SU-DHL-6 (cell line): ENCODE data around the gene PRKCSH.
A peak's percentile ranks its signal among the peaks of the same experiment; 100 is the strongest.

Source experiments
- H2AFZ ChIP-seq: fragments of 200-600 bp; sonication (generic); 2 replicates; pipeline ENCODE4 v1.6.1; 2014; ENCODE audit warnings: low read depth, mild to moderate bottlenecking, moderate library complexity, mixed read lengths, antibody characterized with exemption, low read length; ENCODE audit not compliant: severe bottlenecking
- H3F3A ChIP-seq: fragments of 200-600 bp; shearing (Covaris generic); 2 replicates; pipeline ENCODE4 v1.6.0; 2016; ENCODE audit warnings: antibody characterized with exemption, mild to moderate bottlenecking; ENCODE audit not compliant: insufficient read depth
- H3K27ac ChIP-seq: fragments of 200-600 bp; sonication (generic); 2 replicates; pipeline ENCODE4 v1.5.1; 2016; ENCODE audit warnings: low read depth, mild to moderate bottlenecking, low read length, moderate library complexity, mixed read lengths
- H3K27me3 ChIP-seq: fragments of 200-600 bp; sonication (generic), shearing (Covaris generic); 2 replicates; pipeline ENCODE4 v1.6.0; 2014; ENCODE audit warnings: mild to moderate bottlenecking, low read length
- H3K36me3 ChIP-seq: fragments of 200-600 bp; sonication (generic); 2 replicates; pipeline ENCODE4 v1.6.1; 2014; ENCODE audit warnings: mild to moderate bottlenecking, low read length, mixed read lengths
- H3K4me2 ChIP-seq: fragments of 300-600, 200-600 bp; shearing (Covaris generic), sonication (generic); 2 replicates; pipeline ENCODE4 v1.6.0; 2014; ENCODE audit warnings: low read length, low read depth, mild to moderate bottlenecking; ENCODE audit not compliant: poor library complexity, severe bottlenecking
- H3K4me3 ChIP-seq: fragments of 200-600 bp; sonication (generic); 2 replicates; pipeline ENCODE4 v1.5.1; 2014; ENCODE audit warnings: antibody characterized with exemption, low read length, mild to moderate bottlenecking, mixed read lengths; ENCODE audit not compliant: insufficient read depth, poor library complexity, severe bottlenecking
- H3K79me2 ChIP-seq: fragments of 200-600 bp; sonication (generic); 2 replicates; pipeline ENCODE4 v1.6.1; 2014; ENCODE audit warnings: mild to moderate bottlenecking, low read length, moderate library complexity; ENCODE audit not compliant: insufficient read depth
- H3K9ac ChIP-seq: fragments of 200-600 bp; sonication (generic); 2 replicates; pipeline ENCODE4 v1.7.0; 2014; ENCODE audit warnings: mild to moderate bottlenecking, low read length
- H3K9me2 ChIP-seq: fragments of 200-600 bp; sonication (generic); replicated peaks from 2 replicates; pipeline ENCODE4 v1.6.1; 2014; ENCODE audit warnings: low read length; ENCODE audit not compliant: insufficient read depth
- H3K9me3 ChIP-seq: fragments of 200-600 bp; sonication (generic); 2 replicates; pipeline ENCODE4 v1.6.1; 2014; ENCODE audit warnings: low read length, mixed read lengths; ENCODE audit not compliant: insufficient read depth
- H4K20me1 ChIP-seq: fragments of 200-600 bp; sonication (generic); 2 replicates; pipeline ENCODE4 v1.6.1; 2014; ENCODE audit warnings: low read depth, mild to moderate bottlenecking, antibody characterized with exemption, low read length, moderate library complexity, mixed read lengths
- EZH2phosphoT487 ChIP-seq: fragments of 200-600 bp; sonication (generic), shearing (Covaris generic); conservative IDR thresholded peaks from 2 replicates; pipeline ENCODE4 v1.6.1; 2018; ENCODE audit warnings: mild to moderate bottlenecking, antibody characterized with exemption, low read length, moderate library complexity, mixed read lengths
- TF ChIP-seq, protein P1 (sequence below): fragments of 200-600 bp; sonication (generic); IDR thresholded peaks from one replicate; pipeline ENCODE4 v1.5.1; 2017; ENCODE audit warnings: antibody characterized with exemption, mild to moderate bottlenecking, low read length, moderate library complexity; ENCODE audit not compliant: insufficient read depth, poor library complexity, severe bottlenecking

Gene PRKCSH

GRCh38 chr19:11482384-11483050, 47.1 kb downstream of the PRKCSH start:
- peak overlapping the region; percentile 62 for H3K4me2 ChIP-seq
- no peaks in the 10 kb centered on the region for H4K20me1 ChIP-seq
- H3K27me3 ChIP-seq: no peaks in the 10 kb centered on the region
- peak overlapping the region; percentile 66 for H2AFZ ChIP-seq
- peak overlapping the region; percentile 76 for H3K27ac ChIP-seq
- no peaks in the 10 kb centered on the region for H3K36me3 ChIP-seq
- no peaks in the 10 kb centered on the region for H3K9me2 ChIP-seq
- H3K4me3 ChIP-seq: peak overlapping the region; percentile 48
- no peaks in the 10 kb centered on the region for H3K9me3 ChIP-seq
- peak overlapping the region; percentile 68 for H3K9ac ChIP-seq
- no peaks in the 10 kb centered on the region for H3F3A ChIP-seq
- no peaks in the 10 kb centered on the region for H3K79me2 ChIP-seq
- TF ChIP-seq EZH2phosphoT487: no peak
- TF ChIP-seq, protein P1, sequence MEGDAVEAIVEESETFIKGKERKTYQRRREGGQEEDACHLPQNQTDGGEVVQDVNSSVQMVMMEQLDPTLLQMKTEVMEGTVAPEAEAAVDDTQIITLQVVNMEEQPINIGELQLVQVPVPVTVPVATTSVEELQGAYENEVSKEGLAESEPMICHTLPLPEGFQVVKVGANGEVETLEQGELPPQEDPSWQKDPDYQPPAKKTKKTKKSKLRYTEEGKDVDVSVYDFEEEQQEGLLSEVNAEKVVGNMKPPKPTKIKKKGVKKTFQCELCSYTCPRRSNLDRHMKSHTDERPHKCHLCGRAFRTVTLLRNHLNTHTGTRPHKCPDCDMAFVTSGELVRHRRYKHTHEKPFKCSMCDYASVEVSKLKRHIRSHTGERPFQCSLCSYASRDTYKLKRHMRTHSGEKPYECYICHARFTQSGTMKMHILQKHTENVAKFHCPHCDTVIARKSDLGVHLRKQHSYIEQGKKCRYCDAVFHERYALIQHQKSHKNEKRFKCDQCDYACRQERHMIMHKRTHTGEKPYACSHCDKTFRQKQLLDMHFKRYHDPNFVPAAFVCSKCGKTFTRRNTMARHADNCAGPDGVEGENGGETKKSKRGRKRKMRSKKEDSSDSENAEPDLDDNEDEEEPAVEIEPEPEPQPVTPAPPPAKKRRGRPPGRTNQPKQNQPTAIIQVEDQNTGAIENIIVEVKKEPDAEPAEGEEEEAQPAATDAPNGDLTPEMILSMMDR: peak; percentile 86

- Histone ChIP-seq H3K4me3 (no peak overlapping the region), H3K4me2 (peak overlapping the region; percentile 62), H3K36me3 (no peaks in the 10 kb centered on the region)
Measured at GRCh38 chr19:11483366-11484111, 48.1 kb downstream of the PRKCSH start.

DNA sequence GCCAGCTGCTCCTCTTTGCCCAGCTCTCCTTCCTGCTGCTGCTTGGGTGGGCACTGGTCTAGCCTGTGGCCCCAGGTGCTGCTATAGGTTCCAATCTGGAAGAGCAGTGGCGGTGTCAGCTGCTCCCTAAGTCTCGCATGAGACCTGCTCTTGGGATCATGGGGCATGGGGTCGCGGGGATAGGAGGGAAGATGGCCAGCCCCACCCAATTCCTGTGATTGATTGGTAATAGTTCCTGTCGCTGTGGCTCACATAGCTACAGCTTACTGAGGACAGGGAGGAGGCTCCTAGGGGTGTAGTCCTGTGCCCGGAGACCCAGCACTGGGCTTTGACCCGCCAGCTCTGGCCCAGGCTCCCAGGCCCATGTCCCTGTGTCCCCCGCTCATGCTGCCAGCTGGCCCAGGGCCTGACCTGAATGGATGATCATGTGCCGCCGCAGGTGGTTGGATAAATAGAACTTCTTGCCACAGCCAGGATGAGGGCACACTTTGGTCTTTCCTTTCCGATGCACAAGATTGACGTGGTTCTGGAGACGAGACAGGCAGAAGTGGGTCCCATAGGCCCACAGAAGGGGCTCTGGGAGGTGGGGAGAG, 49.9 kb downstream of the PRKCSH start:
- H3F3A ChIP-seq: no peaks in the 10 kb centered on the region
- H3K4me3 ChIP-seq: no peak overlapping the region
- no peaks in the 10 kb centered on the region for H3K79me2 ChIP-seq
- no peak overlapping the region for H2AFZ ChIP-seq
- no peak overlapping the region for H3K4me2 ChIP-seq
- no peak overlapping the region for H3K27ac ChIP-seq
- TF ChIP-seq, protein P1: no peak
- TF ChIP-seq EZH2phosphoT487: no peak
- H3K27me3 ChIP-seq: no peaks in the 10 kb centered on the region
- H3K36me3 ChIP-seq: no peaks in the 10 kb centered on the region
- H3K9me3 ChIP-seq: no peaks in the 10 kb centered on the region
- no peak overlapping the region for H3K9ac ChIP-seq
- H3K9me2 ChIP-seq: no peaks in the 10 kb centered on the region
- H4K20me1 ChIP-seq: no peaks in the 10 kb centered on the region

More at GRCh38 chr19:11483366-11484111, 48.1 kb downstream of the PRKCSH start:
- peak overlapping the region; percentile 68; the same call in 1 of the 2 replicates for H3K9ac ChIP-seq
- no peaks in the 10 kb centered on the region for H3F3A ChIP-seq
- TF ChIP-seq, protein P1: no peak
- no peak for TF ChIP-seq EZH2phosphoT487
- H3K9me2 ChIP-seq: no peaks in the 10 kb centered on the region
- no peaks in the 10 kb centered on the region for H4K20me1 ChIP-seq
- H3K27ac ChIP-seq: no peak overlapping the region
- no peak overlapping the region for H2AFZ ChIP-seq
- no peaks in the 10 kb centered on the region for H3K27me3 ChIP-seq
- no peaks in the 10 kb centered on the region for H3K79me2 ChIP-seq
- no peaks in the 10 kb centered on the region for H3K9me3 ChIP-seq
